ENCODE measurements around the gene ZACN. TPM values are rescaled to one million over a fixed set of nuclear protein-coding genes. Genes with fewer than 3 reads are reported as not detected.

The ZACN gene
- total and polyA plus RNA-seq, 4 experiments from 2014 or later: 0.35 to 1.0 TPM; not detected in 2

DNA sequence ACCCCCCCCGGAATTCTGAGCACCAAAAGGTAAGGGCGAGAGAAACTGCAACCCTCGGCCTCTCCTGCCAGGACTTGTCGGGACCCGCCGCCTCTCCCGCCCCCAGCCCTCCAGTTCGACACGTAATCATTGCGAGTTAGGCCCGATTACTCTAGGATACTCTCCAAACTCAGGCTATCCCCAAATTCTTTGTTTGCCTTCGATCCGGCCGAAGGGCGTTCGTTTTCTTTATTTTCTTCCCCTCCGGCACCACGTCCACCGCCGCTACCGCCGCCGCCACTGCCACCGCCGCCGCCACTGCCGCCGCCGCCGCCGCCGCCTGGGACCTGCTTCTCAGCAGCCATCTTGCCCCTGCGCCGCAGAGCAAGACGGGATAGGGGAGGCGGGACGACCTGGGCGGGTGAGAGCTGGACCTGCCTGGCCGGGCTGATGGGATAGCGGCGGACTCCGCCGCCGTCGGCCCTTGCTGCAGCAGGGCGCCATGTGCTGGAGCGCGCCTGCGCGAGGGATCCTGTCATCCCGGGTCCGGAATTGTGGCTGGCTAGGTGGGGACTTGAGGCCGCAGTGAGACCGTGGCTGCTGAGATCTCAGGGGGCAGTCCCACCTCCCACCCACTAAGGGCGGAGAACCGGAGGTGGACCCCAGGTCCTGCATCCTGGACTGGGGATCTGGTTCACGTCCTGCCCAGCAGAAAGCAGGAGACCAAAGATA is 6.7 kb upstream of the ZACN start, which contains the start of gene SRP68:
SRP68 (minus strand) TSS at position 370 of the 711 bp plus-strand sequence; CDS start at position 344, 26 bp downstream.
- peaks cover 0 to 23% of the 10 kb centered on the region in 2 donors for H3K36me3 Mint-ChIP-seq
- Histone ChIP-seq H3K36me3 (ENCODE audit: insufficient read depth, low read length) (peaks cover 11% of the 10 kb centered on the region), H3K4me1 (ENCODE audit: insufficient read depth, low read length) (peaks cover 56% of the 10 kb centered on the region), H3K27ac (ENCODE audit: low read depth, low read length) (peak within 1 kb of the TSS; percentile 86), H3K9me3 (ENCODE audit: control insufficient read depth in 1 of 2, low read length in 2 of 2) (no peaks in the 10 kb centered on the region), H3K4me3 (ENCODE audit: low read length in 2 of 2) (peak within 1 kb of the TSS; percentile 81 to 97), H3K27me3 (ENCODE audit: insufficient read depth, low read length) (peaks cover 22% of the 10 kb centered on the region)
- peak within 1 kb of the TSS; percentile 95 to 98 (median 97) for H3K4me3 Mint-ChIP-seq
- peak within 1 kb of the TSS; percentile 89 to 98 (median 97) for H3K27ac Mint-ChIP-seq
- H3K4me1 Mint-ChIP-seq: peaks cover 31 to 60% (median 46%) of the 10 kb centered on the region in 4 donors
- H3K27me3 Mint-ChIP-seq: peaks cover 17 to 21% of the 10 kb centered on the region in 2 donors
- peak; percentile 73 to 80 (median 77) for DNase-seq
- H3K9me3 Mint-ChIP-seq: peaks cover 0 to 3% (median 0%) of the 10 kb centered on the region in 8 donors
- intact Hi-C loops (cut with micrococcal nuclease): loop anchor here (1.0 to 2.0 kb wide), 3 partner anchors 31 to 281 kb away; partner anchors contain the start of genes EXOC7 and PRPSAP1
- ChIA-PET CTCF (ENCODE audit: partially characterized antibody) (interaction anchor here (1.2 to 2.1 kb wide), 2 partner anchors 15 to 208 kb away, joined by 3 to 5 read pairs; no protein-coding TSS in a partner anchor), POLR2A (ENCODE audit: partially characterized antibody) (interaction anchor here (0.6 to 1.8 kb wide), 10 partner anchors 9 to 281 kb away, joined by 3 to 7 read pairs (median 4); partner anchors contain the start of genes EXOC7 and PRPSAP1)

DNA sequence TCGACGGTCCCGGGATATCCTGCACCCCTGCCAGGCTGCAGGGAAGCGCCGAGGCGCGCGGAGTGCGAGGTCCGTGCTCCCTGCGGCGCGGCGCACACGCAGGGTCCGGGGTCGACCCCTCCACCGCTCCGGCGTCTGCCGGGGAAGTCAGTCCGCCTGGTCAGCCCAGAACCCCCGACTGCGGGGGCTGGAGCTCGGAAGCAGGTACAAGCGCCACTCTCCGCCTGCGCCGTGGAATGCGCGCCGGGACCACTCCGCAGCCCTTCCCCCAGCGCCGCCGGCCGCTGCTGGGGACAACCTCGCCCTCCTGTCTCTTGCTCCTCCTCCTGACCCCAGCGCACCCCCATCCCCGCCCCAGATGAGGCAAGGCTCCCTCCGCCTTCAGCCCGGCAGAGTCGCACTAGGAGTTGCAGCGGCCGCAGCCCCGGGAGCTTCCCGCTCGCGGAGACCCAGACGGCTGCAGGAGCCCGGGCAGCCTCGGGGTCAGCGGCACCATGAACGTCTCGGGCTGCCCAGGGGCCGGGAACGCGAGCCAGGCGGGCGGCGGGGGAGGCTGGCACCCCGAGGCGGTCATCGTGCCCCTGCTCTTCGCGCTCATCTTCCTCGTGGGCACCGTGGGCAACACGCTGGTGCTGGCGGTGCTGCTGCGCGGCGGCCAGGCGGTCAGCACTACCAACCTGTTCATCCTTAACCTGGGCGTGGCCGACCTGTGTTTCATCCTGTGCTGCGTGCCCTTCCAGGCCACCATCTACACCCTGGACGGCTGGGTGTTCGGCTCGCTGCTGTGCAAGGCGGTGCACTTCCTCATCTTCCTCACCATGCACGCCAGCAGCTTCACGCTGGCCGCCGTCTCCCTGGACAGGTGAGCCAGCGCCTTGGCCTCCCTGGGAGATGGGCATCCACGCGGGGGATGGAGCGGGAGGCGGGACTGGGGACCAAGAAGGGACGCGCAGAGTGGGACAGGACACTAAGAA is 4.3 kb upstream of the ZACN start, which contains the start of gene GALR2:
GALR2 (plus strand) TSS at position 392 of the 974 bp plus-strand sequence; CDS start at position 495, 103 bp downstream.
- H3K27me3 ChIP-seq (ENCODE audit: insufficient read depth, low read length): peaks cover 28% of the 10 kb centered on the region
- intact Hi-C loops (cut with micrococcal nuclease): no loop called here
- POLR2A ChIA-PET (ENCODE audit: partially characterized antibody): interaction anchor here (1.3 kb wide), 1 partner anchor 105 kb away, joined by 3 read pairs; no protein-coding TSS in a partner anchor
- Mint-ChIP-seq H3K4me3 (peak within 1 kb of the TSS; percentile 57 to 82 (median 74)), H3K36me3 (peaks cover 0 to 14% of the 10 kb centered on the region in 2 donors), H3K27me3 (peaks cover 17 to 21% of the 10 kb centered on the region in 2 donors), H3K9me3 (peaks cover 0 to 3% (median 0%) of the 10 kb centered on the region in 8 donors), H3K27ac (peak within 1 kb of the TSS in 5 of 7 donors; percentile 15 to 89 (median 74)), H3K4me1 (peaks cover 38 to 71% (median 54%) of the 10 kb centered on the region in 4 donors)
- no peaks in the 10 kb centered on the region for H3K9me3 ChIP-seq (ENCODE audit: control insufficient read depth in 1 of 2, low read length in 2 of 2)
- no peak within 1 kb of the TSS for H3K27ac ChIP-seq (ENCODE audit: low read depth, low read length)
- no peaks in the 10 kb centered on the region for H3K36me3 ChIP-seq (ENCODE audit: insufficient read depth, low read length)
- CTCF ChIA-PET (ENCODE audit: partially characterized antibody): no interaction called here
- no peak for DNase-seq
- peaks cover 63% of the 10 kb centered on the region for H3K4me1 ChIP-seq (ENCODE audit: insufficient read depth, low read length)
- no peak within 1 kb of the TSS for H3K4me3 ChIP-seq (ENCODE audit: low read length in 2 of 2)

DNA sequence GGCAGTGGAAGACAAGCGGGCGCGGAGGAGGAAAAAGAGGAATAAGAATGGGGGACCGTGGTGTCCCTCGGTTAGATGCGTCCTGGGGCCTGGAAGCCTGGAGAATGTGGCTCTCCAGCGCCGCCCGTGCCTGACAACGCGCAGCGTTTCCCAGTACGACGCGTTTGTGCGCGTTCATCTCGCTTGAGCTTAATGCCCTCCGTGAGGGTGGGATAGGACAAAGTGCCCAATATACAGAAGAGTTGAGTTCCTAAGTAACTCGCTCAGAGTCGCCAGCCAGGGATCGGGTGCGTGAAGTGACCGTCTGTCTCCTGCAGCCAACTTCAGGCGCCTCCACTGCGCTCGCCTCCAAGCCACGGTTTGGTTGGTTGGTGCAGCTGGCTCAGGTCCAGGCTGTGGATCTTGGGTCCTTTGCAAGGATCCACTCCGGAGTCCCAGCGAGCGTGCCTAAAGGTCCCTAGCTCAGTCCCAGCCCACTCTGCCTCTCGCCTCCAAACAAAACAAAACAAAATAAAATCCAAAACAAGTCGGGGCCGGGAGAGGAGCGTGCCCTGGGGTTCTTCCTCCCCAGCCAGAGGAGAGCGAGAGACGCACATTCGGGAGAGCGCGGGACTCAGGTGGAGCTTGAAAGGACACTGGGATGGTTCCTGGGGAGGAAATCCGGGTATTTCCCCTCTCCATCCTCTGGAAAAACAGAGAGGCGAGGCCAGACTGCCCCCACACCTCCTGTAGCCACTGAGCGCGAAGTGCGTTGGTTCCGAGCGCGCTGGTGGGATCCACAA is 3.4 kb upstream of the ZACN start:
- ChIA-PET CTCF (ENCODE audit: partially characterized antibody) (interaction anchor here (0.5 to 0.6 kb wide), 2 partner anchors 11 to 240 kb away, joined by 3 to 5 read pairs; no protein-coding TSS in a partner anchor), POLR2A (ENCODE audit: partially characterized antibody) (interaction anchor here (1.3 kb wide), 1 partner anchor 105 kb away, joined by 3 read pairs; no protein-coding TSS in a partner anchor)
- Histone ChIP-seq H3K36me3 (ENCODE audit: insufficient read depth, low read length) (no peaks in the 10 kb centered on the region), H3K9me3 (ENCODE audit: control insufficient read depth in 1 of 2, low read length in 2 of 2) (no peaks in the 10 kb centered on the region), H3K4me1 (ENCODE audit: insufficient read depth, low read length) (peaks cover 62% of the 10 kb centered on the region), H3K4me3 (ENCODE audit: low read length in 2 of 2) (peak overlapping the region in 1 of 2 donors; percentile 43), H3K27me3 (ENCODE audit: insufficient read depth, low read length) (peaks cover 28% of the 10 kb centered on the region), H3K27ac (ENCODE audit: low read depth, low read length) (no peak overlapping the region)
- Mint-ChIP-seq H3K4me1 (peaks cover 37 to 71% (median 53%) of the 10 kb centered on the region in 4 donors), H3K27ac (peak overlapping the region in 3 of 7 donors; percentile 66 to 89 (median 84)), H3K27me3 (peaks cover 17 to 21% of the 10 kb centered on the region in 2 donors), H3K36me3 (peaks cover 0 to 10% of the 10 kb centered on the region in 2 donors), H3K9me3 (peaks cover 0 to 3% (median 0%) of the 10 kb centered on the region in 8 donors), H3K4me3 (peak overlapping the region; percentile 57 to 95 (median 82))
- intact Hi-C loops (cut with micrococcal nuclease): no loop called here
- DNase-seq: no peak

- peaks cover 31 to 68% (median 48%) of the 10 kb centered on the region in 4 donors for H3K4me1 Mint-ChIP-seq
- peaks cover 0 to 10% of the 10 kb centered on the region in 2 donors for H3K36me3 Mint-ChIP-seq
- H3K4me1 ChIP-seq (ENCODE audit: insufficient read depth, low read length): peaks cover 55% of the 10 kb centered on the region
Observed at GRCh38 chr17:76076146-76076764, 2.7 kb upstream of the ZACN start.

GRCh38 chr17:76076765-76077583 is 2.0 kb upstream of the ZACN start:
- Mint-ChIP-seq H3K27ac (peak overlapping the region; percentile 66 to 92 (median 87)), H3K4me1 (peaks cover 28 to 62% (median 44%) of the 10 kb centered on the region in 4 donors), H3K4me3 (peak overlapping the region; percentile 75 to 95 (median 84)), H3K9me3 (peaks cover 0 to 3% (median 0%) of the 10 kb centered on the region in 8 donors), H3K27me3 (peaks cover 17 to 21% of the 10 kb centered on the region in 2 donors), H3K36me3 (peaks cover 0 to 3% of the 10 kb centered on the region in 2 donors)
- DNase-seq: peak; percentile 64 to 77 (median 70)
- ChIA-PET POLR2A (ENCODE audit: partially characterized antibody) (interaction anchor here (0.7 kb wide), 1 partner anchor 180 kb away, joined by 3 read pairs; the partner anchor contains the start of gene TRIM65), CTCF (ENCODE audit: partially characterized antibody) (no interaction called here)
- intact Hi-C loops (cut with micrococcal nuclease): no loop called here
- Histone ChIP-seq H3K27me3 (ENCODE audit: insufficient read depth, low read length) (peaks cover 28% of the 10 kb centered on the region), H3K9me3 (ENCODE audit: control insufficient read depth in 1 of 2, low read length in 2 of 2) (no peaks in the 10 kb centered on the region), H3K4me1 (ENCODE audit: insufficient read depth, low read length) (peaks cover 50% of the 10 kb centered on the region), H3K4me3 (ENCODE audit: low read length in 2 of 2) (peak overlapping the region in 1 of 2 donors; percentile 43), H3K27ac (ENCODE audit: low read depth, low read length) (no peak overlapping the region), H3K36me3 (ENCODE audit: insufficient read depth, low read length) (no peaks in the 10 kb centered on the region)

More at GRCh38 chr17:76076146-76076764, 2.7 kb upstream of the ZACN start:
- Mint-ChIP-seq H3K9me3 (peaks cover 0 to 3% (median 0%) of the 10 kb centered on the region in 8 donors), H3K27ac (peak overlapping the region in 6 of 7 donors; percentile 60 to 92 (median 78)), H3K4me3 (peak overlapping the region; percentile 75 to 95 (median 82)), H3K27me3 (peaks cover 17 to 21% of the 10 kb centered on the region in 2 donors)
- ChIA-PET CTCF (ENCODE audit: partially characterized antibody) (no interaction called here), POLR2A (ENCODE audit: partially characterized antibody) (no interaction called here)
- peak overlapping the region in 1 of 2 donors; percentile 43 for H3K4me3 ChIP-seq (ENCODE audit: low read length in 2 of 2)
- intact Hi-C loops (cut with micrococcal nuclease): no loop called here
- DNase-seq: no peak
- no peak overlapping the region for H3K27ac ChIP-seq (ENCODE audit: low read depth, low read length)
- no peaks in the 10 kb centered on the region for H3K9me3 ChIP-seq (ENCODE audit: control insufficient read depth in 1 of 2, low read length in 2 of 2)
- peaks cover 28% of the 10 kb centered on the region for H3K27me3 ChIP-seq (ENCODE audit: insufficient read depth, low read length)
- H3K36me3 ChIP-seq (ENCODE audit: insufficient read depth, low read length): no peaks in the 10 kb centered on the region

Data from CD4-positive, alpha-beta memory T cell (primary cell).